ENCODE data around the gene VPS13D.

VPS13D gene

GRCh38 chr1:12436345-12436658 is 206.5 kb downstream of the VPS13D start:
- H3K4me1 ChIP-seq (ENCODE audit: insufficient read depth, low read length) = peaks cover 11% of the 10 kb centered on the region; the same call in 1 of the 2 replicates
- no peaks in the 10 kb centered on the region; the same call in 1 of the 2 replicates for H3K9me3 ChIP-seq (ENCODE audit: control insufficient read depth, insufficient read depth, low read length)
- no peaks in the 10 kb centered on the region for H3K36me3 ChIP-seq (ENCODE audit: insufficient read depth, low read length)
- no peak overlapping the region for H3K9ac ChIP-seq (ENCODE audit: low read depth, low read length)

- Histone ChIP-seq H3K4me1 (ENCODE audit: insufficient read depth, low read length) (peaks cover 11% of the 10 kb centered on the region; the same call in 1 of the 2 replicates), H3K36me3 (ENCODE audit: insufficient read depth, low read length) (no peaks in the 10 kb centered on the region), H3K9ac (ENCODE audit: low read depth, low read length) (no peak overlapping the region), H3K9me3 (ENCODE audit: control insufficient read depth, insufficient read depth, low read length) (no peaks in the 10 kb centered on the region; the same call in 1 of the 2 replicates)
These were observed 207.2 kb downstream of the VPS13D start for GRCh38 chr1:12436817-12437599.

GRCh38 chr1:12437629-12438028 is 207.8 kb downstream of the VPS13D start:
- Histone ChIP-seq H3K4me1 (ENCODE audit: insufficient read depth, low read length) (peaks cover 11% of the 10 kb centered on the region; the same call in 1 of the 2 replicates), H3K9ac (ENCODE audit: low read depth, low read length) (no peak overlapping the region), H3K36me3 (ENCODE audit: insufficient read depth, low read length) (no peaks in the 10 kb centered on the region), H3K9me3 (ENCODE audit: control insufficient read depth, insufficient read depth, low read length) (no peaks in the 10 kb centered on the region; the same call in 1 of the 2 replicates)

GRCh38 chr1:12438349-12438924 is 208.6 kb downstream of the VPS13D start:
- peaks cover 11% of the 10 kb centered on the region; the same call in 1 of the 2 replicates for H3K4me1 ChIP-seq (ENCODE audit: insufficient read depth, low read length)
- H3K9me3 ChIP-seq (ENCODE audit: control insufficient read depth, insufficient read depth, low read length) = no peaks in the 10 kb centered on the region; the same call in 1 of the 2 replicates
- H3K9ac ChIP-seq (ENCODE audit: low read depth, low read length) = no peak overlapping the region
- no peaks in the 10 kb centered on the region for H3K36me3 ChIP-seq (ENCODE audit: insufficient read depth, low read length)

- Histone ChIP-seq H3K4me1 (ENCODE audit: insufficient read depth, low read length) (peaks cover 7% of the 10 kb centered on the region; the same call in 1 of the 2 replicates), H3K36me3 (ENCODE audit: insufficient read depth, low read length) (no peaks in the 10 kb centered on the region), H3K9ac (ENCODE audit: low read depth, low read length) (no peak overlapping the region), H3K9me3 (ENCODE audit: control insufficient read depth, insufficient read depth, low read length) (no peaks in the 10 kb centered on the region; the same call in 1 of the 2 replicates)
These were observed 209.2 kb downstream of the VPS13D start for GRCh38 chr1:12439073-12439472.

GRCh38 chr1:12441414-12442105 is 211.7 kb downstream of the VPS13D start:
- no peaks in the 10 kb centered on the region; the same call in 1 of the 2 replicates for H3K9me3 ChIP-seq (ENCODE audit: control insufficient read depth, insufficient read depth, low read length)
- no peak overlapping the region for H3K9ac ChIP-seq (ENCODE audit: low read depth, low read length)
- no peaks in the 10 kb centered on the region for H3K36me3 ChIP-seq (ENCODE audit: insufficient read depth, low read length)
- no peaks in the 10 kb centered on the region for H3K4me1 ChIP-seq (ENCODE audit: insufficient read depth, low read length)

- H3K36me3 ChIP-seq (ENCODE audit: insufficient read depth, low read length) = no peaks in the 10 kb centered on the region
- no peak overlapping the region for H3K9ac ChIP-seq (ENCODE audit: low read depth, low read length)
- no peaks in the 10 kb centered on the region; the same call in 1 of the 2 replicates for H3K9me3 ChIP-seq (ENCODE audit: control insufficient read depth, insufficient read depth, low read length)
- H3K4me1 ChIP-seq (ENCODE audit: insufficient read depth, low read length) = no peaks in the 10 kb centered on the region
These were observed 212.4 kb downstream of the VPS13D start for GRCh38 chr1:12442217-12442616.

GRCh38 chr1:12443151-12443550 is 213.3 kb downstream of the VPS13D start:
- H3K36me3 ChIP-seq (ENCODE audit: insufficient read depth, low read length) = no peaks in the 10 kb centered on the region
- H3K9ac ChIP-seq (ENCODE audit: low read depth, low read length) = no peak overlapping the region
- no peaks in the 10 kb centered on the region for H3K4me1 ChIP-seq (ENCODE audit: insufficient read depth, low read length)
- no peaks in the 10 kb centered on the region for H3K9me3 ChIP-seq (ENCODE audit: control insufficient read depth, insufficient read depth, low read length)

- Histone ChIP-seq H3K36me3 (ENCODE audit: insufficient read depth, low read length) (no peaks in the 10 kb centered on the region), H3K4me1 (ENCODE audit: insufficient read depth, low read length) (no peaks in the 10 kb centered on the region), H3K9me3 (ENCODE audit: control insufficient read depth, insufficient read depth, low read length) (no peaks in the 10 kb centered on the region), H3K9ac (ENCODE audit: low read depth, low read length) (no peak overlapping the region)
These were observed 214.6 kb downstream of the VPS13D start for GRCh38 chr1:12444329-12444841.

GRCh38 chr1:12445257-12445656 is 215.4 kb downstream of the VPS13D start:
- Histone ChIP-seq H3K9me3 (ENCODE audit: control insufficient read depth, insufficient read depth, low read length) (no peaks in the 10 kb centered on the region), H3K36me3 (ENCODE audit: insufficient read depth, low read length) (no peaks in the 10 kb centered on the region), H3K9ac (ENCODE audit: low read depth, low read length) (no peak overlapping the region), H3K4me1 (ENCODE audit: insufficient read depth, low read length) (no peaks in the 10 kb centered on the region)

GRCh38 chr1:12446593-12446992 is 216.8 kb downstream of the VPS13D start:
- Histone ChIP-seq H3K9ac (ENCODE audit: low read depth, low read length) (no peak overlapping the region), H3K9me3 (ENCODE audit: control insufficient read depth, insufficient read depth, low read length) (no peaks in the 10 kb centered on the region), H3K36me3 (ENCODE audit: insufficient read depth, low read length) (no peaks in the 10 kb centered on the region), H3K4me1 (ENCODE audit: insufficient read depth, low read length) (no peaks in the 10 kb centered on the region)

- Histone ChIP-seq H3K9ac (ENCODE audit: low read depth, low read length) (no peak overlapping the region), H3K36me3 (ENCODE audit: insufficient read depth, low read length) (no peaks in the 10 kb centered on the region), H3K4me1 (ENCODE audit: insufficient read depth, low read length) (no peaks in the 10 kb centered on the region), H3K9me3 (ENCODE audit: control insufficient read depth, insufficient read depth, low read length) (no peaks in the 10 kb centered on the region)
These were observed 217.5 kb downstream of the VPS13D start for GRCh38 chr1:12447307-12447706.

- H3K9ac ChIP-seq (ENCODE audit: low read depth, low read length) = no peak overlapping the region
- H3K4me1 ChIP-seq (ENCODE audit: insufficient read depth, low read length) = no peaks in the 10 kb centered on the region
- H3K36me3 ChIP-seq (ENCODE audit: insufficient read depth, low read length) = no peaks in the 10 kb centered on the region
- no peaks in the 10 kb centered on the region for H3K9me3 ChIP-seq (ENCODE audit: control insufficient read depth, insufficient read depth, low read length)
These were observed 218.1 kb downstream of the VPS13D start for GRCh38 chr1:12447849-12448312.

- no peaks in the 10 kb centered on the region for H3K36me3 ChIP-seq (ENCODE audit: insufficient read depth, low read length)
- no peak overlapping the region for H3K9ac ChIP-seq (ENCODE audit: low read depth, low read length)
- no peaks in the 10 kb centered on the region for H3K9me3 ChIP-seq (ENCODE audit: control insufficient read depth, insufficient read depth, low read length)
- peaks cover 8% of the 10 kb centered on the region for H3K4me1 ChIP-seq (ENCODE audit: insufficient read depth, low read length)
These were observed 218.9 kb downstream of the VPS13D start for GRCh38 chr1:12448746-12449177.
